Stimulated activated effector memory CD8-positive, alpha-beta T cell treated with anti-CD3 and anti-CD28 coated beads, Interleukin-12 subunit alpha, Interleukin-12 subunit beta, amount 100 ng/mL, for 72 hours (primary cell): ENCODE results near the gene ATAD5.
"Not testable (repeated sequence)": the region's sequence is repeated elsewhere in the genome, so short reads cannot be mapped to it uniquely, and the experiment has no call there.

Experiments
- ATAC-seq: fragments of 150-1000 bp; cut with Tn5 transposase; 2 replicates; pipeline ENCODE4 v1.10.0; 2021
- DNase-seq, 2 donors: peaks; one replicate each; pipeline ENCODE4 v3.0.0; 2021 to 2022; ENCODE audit warnings: low spot score in 2 of 2
- H3K27ac Mint-ChIP-seq: one replicate; pipeline ENCODE4 v1.8.0; 2022; ENCODE audit warnings: mild to moderate bottlenecking, mixed read lengths
- H3K36me3 Mint-ChIP-seq: one replicate; pipeline ENCODE4 v1.8.0; 2022; ENCODE audit warnings: mild to moderate bottlenecking, mixed read lengths
- H3K4me1 Mint-ChIP-seq: one replicate; pipeline ENCODE4 v1.8.0; 2022; ENCODE audit warnings: mixed read lengths
- H3K4me3 Mint-ChIP-seq: one replicate; pipeline ENCODE4 v1.8.0; 2022; ENCODE audit warnings: mild to moderate bottlenecking, mixed read lengths
- H3K9me3 Mint-ChIP-seq: one replicate; pipeline ENCODE4 v1.8.0; 2022; ENCODE audit warnings: mixed read lengths

ATAD5 gene

DNA sequence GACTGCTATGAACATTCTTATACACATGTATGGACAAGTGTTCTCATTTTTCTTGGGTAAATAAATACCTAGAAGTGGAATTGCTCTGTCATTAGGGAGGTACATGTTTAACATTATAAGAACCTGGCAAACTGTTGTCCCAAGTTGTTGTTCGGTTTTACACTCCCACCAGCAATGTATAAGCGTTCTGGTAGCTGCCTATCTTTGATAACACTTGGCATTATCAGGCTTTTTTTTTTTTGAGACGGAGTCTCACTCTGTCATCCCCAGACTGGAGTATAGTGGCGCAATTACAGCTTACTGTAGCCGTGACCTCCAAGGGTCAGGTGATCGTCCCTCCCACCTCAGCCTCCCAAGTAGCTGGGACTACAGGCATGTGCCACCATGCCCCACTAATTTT is 16.3 kb downstream of the ATAD5 start:
- no peaks in the 10 kb centered on the region for H3K4me1 Mint-ChIP-seq
- H3K9me3 Mint-ChIP-seq, result no peaks in the 10 kb centered on the region
- no peak overlapping the region for H3K27ac Mint-ChIP-seq
- DNase-seq (no peak), ATAC-seq (no peak)
- H3K4me3 Mint-ChIP-seq, result no peak overlapping the region
- H3K36me3 Mint-ChIP-seq, result peaks cover 82% of the 10 kb centered on the region

DNA sequence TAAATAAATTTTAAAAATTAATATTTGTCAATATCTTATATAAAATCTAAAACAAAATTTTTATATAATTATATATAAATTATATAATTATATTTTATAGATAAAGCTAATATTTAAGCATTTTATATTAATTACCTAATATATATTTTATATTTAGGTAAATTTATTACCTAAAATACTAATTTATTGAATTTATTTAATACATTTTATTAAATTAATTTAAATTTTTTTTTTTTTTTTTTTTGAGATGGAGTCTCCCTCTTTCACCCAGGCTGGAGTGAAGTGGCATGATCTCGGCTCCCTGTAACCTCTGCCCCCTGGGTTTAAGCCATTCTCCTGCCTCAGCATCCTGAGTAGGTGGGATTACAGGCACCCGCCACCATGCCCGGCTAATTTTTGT is 22.4 kb downstream of the ATAD5 start:
- Mint-ChIP-seq H3K9me3 (no peaks in the 10 kb centered on the region), H3K36me3 (peaks cover 86% of the 10 kb centered on the region), H3K27ac (no peak overlapping the region), H3K4me3 (no peak overlapping the region), H3K4me1 (no peaks in the 10 kb centered on the region)
- ATAC-seq (no peak), DNase-seq (no peak)

DNA sequence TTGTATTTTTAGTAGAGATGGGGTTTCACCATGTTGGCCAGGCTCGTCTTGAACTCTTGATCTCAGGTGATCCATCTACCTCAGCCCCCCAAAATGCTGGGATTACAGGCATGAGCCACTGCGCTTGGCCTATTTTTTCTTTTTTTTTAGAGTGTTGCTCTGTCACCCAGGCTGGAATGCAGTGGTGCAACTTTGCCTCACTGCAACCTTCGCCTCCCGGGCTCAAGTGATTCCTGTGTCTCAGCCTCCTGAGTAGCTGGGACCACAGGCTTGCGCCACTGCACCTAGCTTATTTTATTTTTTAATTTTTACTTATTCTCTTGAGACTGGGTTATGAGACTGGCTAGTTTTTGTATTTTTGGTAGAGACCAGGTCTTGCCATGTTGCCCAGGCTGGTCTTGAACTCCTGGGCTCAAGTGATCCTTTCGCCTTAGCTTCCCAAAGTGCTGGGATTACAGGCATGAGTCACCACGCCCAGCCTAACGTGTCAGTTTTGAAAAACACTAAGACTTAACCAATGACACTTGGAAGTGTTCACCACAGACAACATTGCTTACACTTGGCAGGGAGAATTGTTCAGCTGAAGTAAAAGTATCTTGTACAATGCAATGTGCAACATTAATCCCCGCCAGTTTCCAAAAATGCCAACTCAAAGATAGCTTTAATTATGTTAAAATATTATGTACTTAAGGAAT is 26.9 kb downstream of the ATAD5 start:
- ATAC-seq (no peak), DNase-seq (no peak)
- H3K4me1 Mint-ChIP-seq, result no peaks in the 10 kb centered on the region
- H3K4me3 Mint-ChIP-seq, result no peak overlapping the region
- no peak overlapping the region for H3K27ac Mint-ChIP-seq
- H3K9me3 Mint-ChIP-seq, result no peaks in the 10 kb centered on the region
- H3K36me3 Mint-ChIP-seq, result peaks cover 100% of the 10 kb centered on the region

DNA sequence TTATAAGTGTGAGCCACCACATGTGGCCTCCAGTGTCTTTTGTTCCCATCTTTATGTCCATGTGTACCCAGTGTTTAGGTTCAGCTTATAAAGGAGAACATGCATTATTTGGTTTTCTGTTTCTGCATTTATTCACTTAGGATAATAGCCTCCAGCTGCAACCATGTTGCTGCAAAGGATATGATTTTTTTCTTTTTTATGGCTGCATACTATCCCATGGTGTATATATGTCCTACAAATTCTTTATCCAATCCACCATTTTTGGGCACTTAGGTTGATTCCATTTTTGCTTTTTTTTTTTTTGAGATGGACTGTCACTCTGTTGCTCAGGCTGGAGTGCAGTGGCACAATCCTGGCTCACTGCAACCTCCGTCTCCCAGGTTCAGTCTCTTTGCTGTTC is 32.9 kb downstream of the ATAD5 start:
- DNase-seq (no peak), ATAC-seq (no peak)
- no peaks in the 10 kb centered on the region for H3K4me1 Mint-ChIP-seq
- H3K36me3 Mint-ChIP-seq, result peaks cover 99% of the 10 kb centered on the region
- no peaks in the 10 kb centered on the region for H3K9me3 Mint-ChIP-seq
- H3K4me3 Mint-ChIP-seq, result no peak overlapping the region
- H3K27ac Mint-ChIP-seq, result no peak overlapping the region

- Mint-ChIP-seq H3K4me1 (no peaks in the 10 kb centered on the region), H3K36me3 (peaks cover 100% of the 10 kb centered on the region), H3K9me3 (no peaks in the 10 kb centered on the region), H3K27ac (no peak overlapping the region), H3K4me3 (no peak overlapping the region)
- DNase-seq, result no peak
- no peak for ATAC-seq
Observed at GRCh38 chr17:30869005-30869404, 37.2 kb downstream of the ATAD5 start.

DNA sequence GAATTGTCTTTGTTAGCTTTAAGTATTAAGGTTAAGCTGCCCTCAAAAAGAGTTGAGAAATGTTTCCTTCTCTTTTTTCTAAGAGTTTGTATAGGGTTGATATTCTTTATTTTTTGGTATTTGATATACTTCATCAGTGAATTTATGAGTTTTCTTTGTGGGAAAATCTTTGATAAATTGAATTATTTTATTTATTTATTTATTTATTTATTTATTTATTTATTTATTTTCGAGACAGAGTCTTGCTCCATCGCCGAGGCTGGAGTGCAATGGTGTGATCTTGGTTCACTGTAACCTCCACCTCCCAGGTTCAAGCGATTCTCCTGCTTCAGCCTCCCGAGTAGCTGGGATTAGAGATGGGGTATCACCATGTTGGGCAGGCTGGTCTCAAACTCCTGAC is 54.4 kb downstream of the ATAD5 start:
- Mint-ChIP-seq H3K4me3 (no peak overlapping the region), H3K9me3 (no peaks in the 10 kb centered on the region), H3K4me1 (no peaks in the 10 kb centered on the region), H3K36me3 (peaks cover 91% of the 10 kb centered on the region), H3K27ac (no peak overlapping the region)
- no peak for DNase-seq
- no peak for ATAC-seq

- Mint-ChIP-seq H3K36me3 (peaks cover 93% of the 10 kb centered on the region), H3K9me3 (no peaks in the 10 kb centered on the region), H3K27ac (no peak overlapping the region), H3K4me1 (no peaks in the 10 kb centered on the region), H3K4me3 (no peak overlapping the region)
- ATAC-seq, result no peak
- DNase-seq, result no peak
Observed at GRCh38 chr17:30894236-30894635, 62.5 kb downstream of the ATAD5 start.

GRCh38 chr17:30897311-30897710 is 65.5 kb downstream of the ATAD5 start:
- DNase-seq, result no peak
- Mint-ChIP-seq H3K4me3 (no peak overlapping the region), H3K4me1 (peaks cover 11% of the 10 kb centered on the region), H3K36me3 (peaks cover 92% of the 10 kb centered on the region), H3K27ac (no peak overlapping the region), H3K9me3 (no peaks in the 10 kb centered on the region)
- ATAC-seq, result no peak

- Mint-ChIP-seq H3K4me3 (peak overlapping the region; percentile 91), H3K4me1 (peaks cover 38% of the 10 kb centered on the region)
- no peak for DNase-seq
Observed at GRCh38 chr17:30905742-30906100, 74.0 kb downstream of the ATAD5 start.

DNA sequence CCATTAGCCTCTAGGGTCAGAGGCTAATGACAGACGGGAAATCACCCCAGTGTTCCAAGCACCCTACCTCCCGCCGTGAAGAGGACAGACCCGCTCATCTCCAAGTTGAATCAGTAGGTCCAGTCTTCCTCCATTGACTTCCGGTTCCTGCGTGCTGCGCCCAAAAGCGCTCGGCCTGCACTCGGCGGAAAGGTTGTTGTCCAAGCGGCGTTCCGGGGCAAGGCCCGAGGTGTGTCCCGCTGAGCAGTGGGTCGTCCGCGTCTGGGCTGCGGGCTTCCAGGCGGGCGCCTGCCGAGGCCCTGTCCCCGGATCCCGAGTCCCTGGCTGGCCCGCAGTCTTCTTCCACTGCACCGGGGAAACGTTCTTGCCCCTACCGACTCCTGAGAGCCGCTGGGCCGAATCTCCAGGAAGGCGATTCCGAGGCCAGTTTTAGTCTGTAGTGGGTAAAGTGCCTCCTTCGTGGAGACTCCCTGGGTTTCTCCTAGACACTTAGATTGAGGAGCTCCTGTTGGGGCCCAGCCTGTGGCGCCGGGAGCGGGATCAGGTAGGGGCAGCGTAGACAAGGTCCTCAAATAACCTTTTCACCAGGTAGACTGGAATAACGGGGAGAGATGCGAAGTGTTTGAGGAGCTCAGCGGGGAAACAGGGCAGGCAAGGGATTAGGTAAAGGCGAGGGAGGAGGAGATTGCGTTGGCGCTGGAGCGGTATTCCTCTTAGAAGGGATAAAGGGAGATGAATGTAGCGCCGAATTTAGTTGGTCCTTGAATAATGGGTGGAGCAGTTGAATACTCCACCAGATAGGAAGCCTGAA is 74.5 kb downstream of the ATAD5 start, which contains the start of gene TEFM:
TEFM (minus strand) TSS at position 138 of the 811 bp plus-strand sequence; CDS start at position 98, 40 bp downstream.
- DNase-seq (peak; percentile 90 to 97), ATAC-seq (peak; percentile 99)
- Mint-ChIP-seq H3K36me3 (peaks cover 31% of the 10 kb centered on the region), H3K9me3 (no peaks in the 10 kb centered on the region), H3K4me3 (peak within 1 kb of the TSS; percentile 91), H3K4me1 (peaks cover 34% of the 10 kb centered on the region), H3K27ac (peak within 1 kb of the TSS; percentile 96)

More at GRCh38 chr17:30905742-30906100, 74.0 kb downstream of the ATAD5 start:
- Mint-ChIP-seq H3K27ac (peak overlapping the region; percentile 96), H3K9me3 (no peaks in the 10 kb centered on the region), H3K36me3 (peaks cover 37% of the 10 kb centered on the region)
- peak; percentile 60 for ATAC-seq

- ATAC-seq, result no peak
- H3K27ac Mint-ChIP-seq, result no peak overlapping the region
- H3K4me1 Mint-ChIP-seq, result peaks cover 22% of the 10 kb centered on the region
- peaks cover 5% of the 10 kb centered on the region for H3K36me3 Mint-ChIP-seq
- no peaks in the 10 kb centered on the region for H3K9me3 Mint-ChIP-seq
- no peak for DNase-seq
- H3K4me3 Mint-ChIP-seq, result no peak overlapping the region
Observed at GRCh38 chr17:30908717-30909420, 77.1 kb downstream of the ATAD5 start.

GRCh38 chr17:30910151-30910550 is 78.4 kb downstream of the ATAD5 start:
- not testable (repeated sequence) for H3K9me3 Mint-ChIP-seq, H3K36me3 Mint-ChIP-seq, H3K27ac Mint-ChIP-seq, ATAC-seq, DNase-seq, H3K4me3 Mint-ChIP-seq
- peaks cover 21% of the 10 kb centered on the region for H3K4me1 Mint-ChIP-seq

GRCh38 chr17:30913955-30914354 is 82.2 kb downstream of the ATAD5 start:
- H3K27ac Mint-ChIP-seq, result no peak overlapping the region
- no peaks in the 10 kb centered on the region for H3K36me3 Mint-ChIP-seq
- ATAC-seq (no peak), DNase-seq (no peak)
- H3K9me3 Mint-ChIP-seq, result no peaks in the 10 kb centered on the region
- no peaks in the 10 kb centered on the region for H3K4me1 Mint-ChIP-seq
- no peak overlapping the region for H3K4me3 Mint-ChIP-seq

DNA sequence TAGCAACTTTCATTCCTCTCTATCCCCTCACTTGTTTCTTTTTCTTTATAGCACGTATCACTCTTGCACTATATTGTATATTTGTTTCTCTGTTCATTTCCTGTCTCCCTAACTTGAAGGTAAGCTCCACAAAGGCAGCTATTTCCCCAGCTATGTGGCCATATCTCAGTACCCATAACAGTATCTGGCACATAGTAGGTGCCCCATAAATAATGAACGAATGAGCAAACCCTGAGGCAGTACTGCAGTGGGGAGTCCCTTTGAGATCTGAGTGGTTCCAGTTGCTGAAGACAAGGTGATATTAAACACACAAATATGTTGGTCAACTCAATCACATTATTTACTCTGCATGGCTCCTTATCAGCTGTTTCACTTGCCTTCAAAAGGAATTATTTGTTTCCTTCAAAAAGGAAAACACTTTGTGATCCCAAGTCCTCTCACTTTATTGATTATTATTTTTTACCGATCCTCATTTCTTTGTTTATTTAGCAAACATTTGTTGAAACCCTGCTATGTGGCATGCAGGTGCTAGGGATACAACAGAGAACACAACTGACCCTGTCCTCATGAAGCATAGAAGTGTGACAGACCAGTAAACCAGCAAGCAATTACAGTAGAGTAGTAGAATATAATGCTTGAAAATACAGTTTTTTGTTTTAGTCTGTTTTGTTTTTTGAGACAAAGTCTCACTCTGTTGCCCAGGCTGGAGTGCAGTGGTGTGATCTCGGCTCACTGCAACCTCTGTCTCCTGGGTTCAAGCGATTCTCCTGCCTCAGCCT is 84.3 kb downstream of the ATAD5 start:
- no peak for DNase-seq
- Mint-ChIP-seq H3K4me3 (no peak overlapping the region), H3K9me3 (no peaks in the 10 kb centered on the region), H3K4me1 (no peaks in the 10 kb centered on the region), H3K27ac (no peak overlapping the region), H3K36me3 (no peaks in the 10 kb centered on the region)
- ATAC-seq, result no peak

- DNase-seq (no peak), ATAC-seq (no peak)
- Mint-ChIP-seq H3K9me3 (no peaks in the 10 kb centered on the region), H3K4me1 (no peaks in the 10 kb centered on the region), H3K27ac (no peak overlapping the region), H3K36me3 (no peaks in the 10 kb centered on the region), H3K4me3 (no peak overlapping the region)
Observed at GRCh38 chr17:30917050-30917449, 85.3 kb downstream of the ATAD5 start.
